DND-41 (cell line): ENCODE data around the gene PAK1.

Experiments
- ATAC-seq: fragments of 200-7000 bp; cut with Tn5 transposase; 3 replicates; pipeline ENCODE4 v1.9.1; 2021; ENCODE audit warnings: low read depth; ENCODE audit not compliant: insufficient read depth
- DNase-seq: peaks from one replicate; pipeline ENCODE4 v3.0.0-alpha.2; 2020
- H2AFZ ChIP-seq: 2 replicates; pipeline ENCODE4 v1.6.0; 2012; ENCODE audit warnings: low read depth, low read length
- H3K27ac ChIP-seq: 2 replicates; pipeline ENCODE4 v1.5.1; 2012; ENCODE audit warnings: low read length, inconsistent platforms
- H3K27me3 ChIP-seq: fragments of 200-600 bp; sonication (generic); 2 replicates; pipeline ENCODE4 v1.6.0; 2012; ENCODE audit warnings: low read length, mild to moderate bottlenecking, inconsistent platforms; ENCODE audit not compliant: insufficient read depth, poor library complexity
- H3K36me3 ChIP-seq: 2 replicates; pipeline ENCODE4 v1.5.1; 2012; ENCODE audit warnings: low read length, inconsistent platforms; ENCODE audit not compliant: insufficient read depth
- H3K4me1 ChIP-seq: 2 replicates; pipeline ENCODE4 v1.5.1; 2012; ENCODE audit warnings: mild to moderate bottlenecking, low read length; ENCODE audit not compliant: insufficient read depth
- H3K4me2 ChIP-seq: 2 replicates; pipeline ENCODE4 v1.6.0; 2012; ENCODE audit warnings: mild to moderate bottlenecking, moderate library complexity, low read length, inconsistent platforms; ENCODE audit not compliant: insufficient read depth
- H3K4me3 ChIP-seq, 2 experiments: fragments of 200-600 bp in 1 of 2; shearing (Covaris generic) in 1 of 2; 2 replicates each; pipeline ENCODE4 v1.5.1; 2012 to 2016; ENCODE audit warnings: inconsistent platforms in 2 of 2, low read length in 2 of 2, mild to moderate bottlenecking in 2 of 2, low read depth in 1 of 2, moderate library complexity in 1 of 2
- H3K79me2 ChIP-seq: 2 replicates; pipeline ENCODE4 v1.6.0; 2012; ENCODE audit warnings: low read length, inconsistent platforms; ENCODE audit not compliant: insufficient read depth
- H3K9ac ChIP-seq: 2 replicates; pipeline ENCODE4 v1.6.0; 2012; ENCODE audit warnings: low read depth, mild to moderate bottlenecking, inconsistent platforms, low read length, moderate library complexity
- H3K9me3 ChIP-seq: 2 replicates; pipeline ENCODE4 v1.5.1; 2012; ENCODE audit warnings: low read length, moderate library complexity, mild to moderate bottlenecking, inconsistent platforms; ENCODE audit not compliant: insufficient read depth, severe bottlenecking
- H4K20me1 ChIP-seq: 2 replicates; pipeline ENCODE4 v1.6.0; 2012; ENCODE audit warnings: low read length; ENCODE audit not compliant: insufficient read depth
- EZH2 ChIP-seq: IDR thresholded peaks from 3 replicates; pipeline ENCODE4 v1.6.1; 2012; ENCODE audit warnings: borderline replicate concordance, low read depth, mild to moderate bottlenecking, moderate library complexity, low read length, inconsistent platforms; ENCODE audit not compliant: severe bottlenecking
- TF ChIP-seq, protein P1 (sequence below): IDR thresholded peaks from 2 replicates; pipeline ENCODE4 v1.5.1; 2012; ENCODE audit warnings: borderline replicate concordance, low read length, moderate library complexity, mild to moderate bottlenecking; ENCODE audit not compliant: poor library complexity, severe bottlenecking; ENCODE audit errors: extremely low read depth

PAK1 gene

GRCh38 chr11:77457340-77457739 lies 16.6 kb downstream of the PAK1 start:
- no peaks in the 10 kb centered on the region for H4K20me1 ChIP-seq
- no peak overlapping the region for H3K4me3 ChIP-seq
- DNase-seq, result no peak
- no peaks in the 10 kb centered on the region for H3K9me3 ChIP-seq
- H3K27me3 ChIP-seq, result no peaks in the 10 kb centered on the region
- no peak for ATAC-seq
- H2AFZ ChIP-seq, result no peak overlapping the region
- H3K27ac ChIP-seq, result no peak overlapping the region
- TF ChIP-seq EZH2, result no peak
- TF ChIP-seq, protein P1, sequence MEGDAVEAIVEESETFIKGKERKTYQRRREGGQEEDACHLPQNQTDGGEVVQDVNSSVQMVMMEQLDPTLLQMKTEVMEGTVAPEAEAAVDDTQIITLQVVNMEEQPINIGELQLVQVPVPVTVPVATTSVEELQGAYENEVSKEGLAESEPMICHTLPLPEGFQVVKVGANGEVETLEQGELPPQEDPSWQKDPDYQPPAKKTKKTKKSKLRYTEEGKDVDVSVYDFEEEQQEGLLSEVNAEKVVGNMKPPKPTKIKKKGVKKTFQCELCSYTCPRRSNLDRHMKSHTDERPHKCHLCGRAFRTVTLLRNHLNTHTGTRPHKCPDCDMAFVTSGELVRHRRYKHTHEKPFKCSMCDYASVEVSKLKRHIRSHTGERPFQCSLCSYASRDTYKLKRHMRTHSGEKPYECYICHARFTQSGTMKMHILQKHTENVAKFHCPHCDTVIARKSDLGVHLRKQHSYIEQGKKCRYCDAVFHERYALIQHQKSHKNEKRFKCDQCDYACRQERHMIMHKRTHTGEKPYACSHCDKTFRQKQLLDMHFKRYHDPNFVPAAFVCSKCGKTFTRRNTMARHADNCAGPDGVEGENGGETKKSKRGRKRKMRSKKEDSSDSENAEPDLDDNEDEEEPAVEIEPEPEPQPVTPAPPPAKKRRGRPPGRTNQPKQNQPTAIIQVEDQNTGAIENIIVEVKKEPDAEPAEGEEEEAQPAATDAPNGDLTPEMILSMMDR, result no peak
- H3K36me3 ChIP-seq, result no peaks in the 10 kb centered on the region
- H3K4me2 ChIP-seq, result no peak overlapping the region
- H3K9ac ChIP-seq, result no peak overlapping the region
- no peaks in the 10 kb centered on the region for H3K79me2 ChIP-seq
- no peaks in the 10 kb centered on the region for H3K4me1 ChIP-seq

GRCh38 chr11:77455740-77456139 lies 18.2 kb downstream of the PAK1 start:
- Histone ChIP-seq H3K9me3 (no peaks in the 10 kb centered on the region), H3K27me3 (no peaks in the 10 kb centered on the region), H2AFZ (no peak overlapping the region), H3K27ac (no peak overlapping the region), H3K9ac (no peak overlapping the region), H4K20me1 (no peaks in the 10 kb centered on the region), H3K4me2 (no peak overlapping the region), H3K36me3 (no peaks in the 10 kb centered on the region), H3K79me2 (no peaks in the 10 kb centered on the region), H3K4me1 (0 out of 2 replicates have a peak, but pooled peaks cover under 1% of the 10 kb centered on the region), H3K4me3 (no peak overlapping the region)
- DNase-seq, result no peak
- no peak for TF ChIP-seq EZH2
- TF ChIP-seq, protein P1, result no peak
- ATAC-seq, result no peak

DNA sequence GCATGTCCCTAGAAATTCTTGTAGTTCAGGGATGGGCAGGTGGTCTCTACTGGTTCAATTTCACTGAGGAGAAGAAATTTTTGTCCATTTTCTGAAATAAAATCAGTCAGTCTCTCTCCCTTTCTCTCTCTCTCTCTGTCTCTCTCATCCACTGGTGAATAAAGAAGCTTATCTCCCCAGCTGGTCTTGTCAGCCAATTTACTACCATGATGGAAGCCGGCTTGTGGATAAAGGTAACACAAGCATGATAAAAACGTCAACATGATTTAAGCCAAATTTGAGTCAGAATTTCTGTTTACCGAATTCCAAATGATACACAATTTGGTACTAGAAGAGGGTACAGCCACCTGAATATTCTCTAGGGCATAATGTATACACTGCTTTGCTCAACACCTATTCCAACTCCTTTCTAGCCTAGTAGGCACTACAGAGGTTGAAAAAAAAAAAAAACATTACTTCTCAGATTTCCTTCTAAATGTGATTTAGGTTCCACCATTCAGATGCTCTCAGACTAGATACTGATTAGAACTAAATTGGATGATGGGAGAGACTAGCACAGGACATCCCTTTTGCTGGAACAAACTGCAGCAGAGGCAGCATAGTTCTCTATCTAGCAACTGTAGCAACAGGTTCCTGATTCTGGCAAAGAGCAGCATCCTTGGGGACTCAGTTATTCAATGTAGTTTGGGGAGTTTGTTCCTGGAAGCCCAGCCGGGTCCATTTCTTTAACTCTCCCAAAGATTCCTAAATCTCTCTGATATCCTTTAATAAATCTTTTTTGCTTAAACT lies 18.8 kb downstream of the PAK1 start:
- H3K9me3 ChIP-seq, result no peaks in the 10 kb centered on the region
- DNase-seq, result no peak
- peaks cover 7% of the 10 kb centered on the region for H3K4me1 ChIP-seq
- H3K27ac ChIP-seq, result no peak overlapping the region
- H3K4me3 ChIP-seq, result no peak overlapping the region
- H3K36me3 ChIP-seq, result no peaks in the 10 kb centered on the region
- H3K4me2 ChIP-seq, result no peak overlapping the region
- H4K20me1 ChIP-seq, result no peaks in the 10 kb centered on the region
- no peak overlapping the region for H3K9ac ChIP-seq
- TF ChIP-seq, protein P1, result no peak
- no peak for TF ChIP-seq EZH2
- no peak for ATAC-seq
- no peak overlapping the region for H2AFZ ChIP-seq
- H3K79me2 ChIP-seq, result no peaks in the 10 kb centered on the region
- H3K27me3 ChIP-seq, result no peaks in the 10 kb centered on the region
